K562 (cell line): ENCODE measurements around the gene MAP3K7. TPM values are rescaled to one million over a fixed set of nuclear protein-coding genes. Genes with fewer than 3 reads are reported as not detected.

ENCODE experiments used
- ETS2 ChIP-seq: IDR thresholded peaks from 2 replicates; pipeline ENCODE4 v1.6.1; 2016; ENCODE audit warnings: borderline replicate concordance, missing genetic modification characterization, mild to moderate bottlenecking, moderate library complexity, missing compliant biosample characterization; ENCODE audit not compliant: poor library complexity, severe bottlenecking
- ETV5 ChIP-seq: sonication (generic); formaldehyde crosslinking; IDR thresholded peaks from 2 replicates; pipeline ENCODE4 v1.4.0; 2020; ENCODE audit warnings: low read depth, mild to moderate bottlenecking, missing genetic modification reagents
- FOXM1 ChIP-seq, 2 experiments: fragments of 450-650 bp in 1 of 2; sonication (generic) in 1 of 2; formaldehyde crosslinking in 1 of 2; IDR thresholded peaks; 2 replicates each; pipeline versions ENCODE4 v1.6.1 to v1.9.0; 2017 to 2022; ENCODE audit warnings: low read depth in 2 of 2, mild to moderate bottlenecking in 2 of 2, missing genetic modification reagents in 1 of 2, moderate library complexity in 1 of 2
- JUN ChIP-seq, 2 experiments: sonication (generic) in 1 of 2; formaldehyde crosslinking in 1 of 2; IDR thresholded peaks; 2 replicates each; pipeline versions ENCODE4 v1.6.1 to v1.8.0; 2012 to 2022; ENCODE audit warnings: borderline replicate concordance in 2 of 2, mild to moderate bottlenecking in 2 of 2, improper control_type of control experiment in 1 of 2, low read depth in 1 of 2, low read length in 1 of 2, missing genetic modification reagents in 1 of 2
- MCM7 ChIP-seq, 2 experiments: fragments of 450-650 bp; IDR thresholded peaks; 2 replicates each; pipeline ENCODE4 v1.6.1; 2016 to 2018
- PHF20 ChIP-seq: fragments of 450-650 bp; IDR thresholded peaks from 2 replicates; pipeline ENCODE4 v1.6.1; 2018; ENCODE audit not compliant: partially characterized antibody
- RAD21 ChIP-seq, 2 experiments: fragments of 250-450 bp in 1 of 2; fragments of 450-650 bp in 1 of 2; sonication (Bioruptor Pico) in 1 of 2; formaldehyde crosslinking in 1 of 2; IDR thresholded peaks in 1 of 2; conservative IDR thresholded peaks in 1 of 2; 2 replicates each; pipeline versions ENCODE4 v1.4.0 to v1.8.0; 2020 to 2022; ENCODE audit warnings: mild to moderate bottlenecking in 2 of 2, moderate library complexity in 1 of 2
- RHOXF2B ChIP-seq: fragments of 250-450 bp; sonication (Bioruptor Pico); conservative IDR thresholded peaks from 2 replicates; pipeline ENCODE4 v1.5.1; 2021
- SMAD2 ChIP-seq: fragments of 150-350 bp; IDR thresholded peaks from 2 replicates; pipeline ENCODE4 v1.6.1; 2014; ENCODE audit warnings: low read depth, mild to moderate bottlenecking, low read length
- TGIF2 ChIP-seq: sonication (generic); formaldehyde crosslinking; IDR thresholded peaks from 2 replicates; pipeline ENCODE4 v1.8.1; 2022; ENCODE audit warnings: mild to moderate bottlenecking, missing genetic modification reagents, moderate library complexity
- THRAP3 ChIP-seq: fragments of 450-650 bp; IDR thresholded peaks from 2 replicates; pipeline ENCODE4 v1.6.1; 2016; ENCODE audit warnings: mild to moderate bottlenecking, inconsistent platforms, borderline replicate concordance
- YY1 ChIP-seq, 3 experiments: IDR thresholded peaks; 2 replicates each; pipeline ENCODE4 v1.6.1; 2011; ENCODE audit warnings: low read length in 2 of 3, mild to moderate bottlenecking in 2 of 3, moderate library complexity in 2 of 3, borderline replicate concordance in 1 of 3, control low read depth in 1 of 3, low read depth in 1 of 3; ENCODE audit not compliant: insufficient read depth in 3 of 3, insufficient replicate concordance in 2 of 3, control insufficient read depth in 1 of 3, insufficient read length in 1 of 3; ENCODE audit errors: extremely low read depth in 1 of 3
- ZNF12 ChIP-seq: sonication (generic); formaldehyde crosslinking; IDR thresholded peaks from 2 replicates; pipeline ENCODE4 v1.4.0; 2020; ENCODE audit warnings: mild to moderate bottlenecking, missing genetic modification reagents
- ZNF143 ChIP-seq: sonication (generic); formaldehyde crosslinking; IDR thresholded peaks from 2 replicates; pipeline ENCODE4 v1.9.0; 2022; ENCODE audit warnings: mild to moderate bottlenecking, missing genetic modification reagents
- ZNF384 ChIP-seq: IDR thresholded peaks from 2 replicates; pipeline ENCODE4 v1.6.1; 2012; ENCODE audit warnings: low read depth, low read length, improper control_type of control experiment
- polyA plus RNA-seq, 8 experiments: library from polyadenylated mRNA; depleted of rRNA in 4 of 8; stranded (reverse) in 5 of 8; unstranded in 3 of 8; fragments of >200 nt; fragmentation: Nextera tagmentation in 2 of 8; fragmentation: Illumina TruSeq in 1 of 8; extraction: Ambion mirVana in 2 of 8; extraction: Trizol in 1 of 8; gene quantifications; 2 replicates each; pipeline versions ENCODE4 v1.2.1 to v1.2.3, GENCODE V29; 2011 to 2014; ENCODE audit warnings: inconsistent platforms in 1 of 8, missing spikeins in 1 of 8
- total RNA-seq, 7 experiments: library from RNA; depleted of rRNA in 6 of 7; stranded (reverse); fragments of >200 nt in 6 of 7; fragmentation: Illumina TruSeq in 2 of 7; extraction: Trizol in 2 of 7; gene quantifications; 2 replicates each; pipeline versions ENCODE4 v1.2.1 to v1.2.3, GENCODE V29; 2011 to 2021; ENCODE audit warnings: low replicate concordance in 1 of 7
- TF ChIP-seq, protein P1 (sequence below): sonication (generic); formaldehyde crosslinking; IDR thresholded peaks from 2 replicates; pipeline ENCODE4 v1.8.0; 2022; ENCODE audit warnings: missing genetic modification reagents, mild to moderate bottlenecking, moderate library complexity, borderline replicate concordance
- TF ChIP-seq, protein P2 (sequence below): fragments of 450-650 bp; IDR thresholded peaks from one replicate; pipeline ENCODE4 v1.6.1; 2018; ENCODE audit warnings: mild to moderate bottlenecking, moderate library complexity; ENCODE audit not compliant: partially characterized antibody
- TF ChIP-seq, protein P3 (sequence below): fragments of 450-650 bp; IDR thresholded peaks from 2 replicates; pipeline ENCODE4 v1.6.1; 2018; ENCODE audit not compliant: partially characterized antibody
- TF ChIP-seq, protein P4 (sequence below), 2 experiments: fragments of 450-650 bp in 1 of 2; sonication (generic) in 1 of 2; formaldehyde crosslinking in 1 of 2; IDR thresholded peaks in 1 of 2; conservative IDR thresholded peaks in 1 of 2; 2 replicates each; pipeline versions ENCODE4 v1.6.1 to v1.8.1; 2016 to 2023; ENCODE audit warnings: mild to moderate bottlenecking in 2 of 2, moderate library complexity in 2 of 2, inconsistent platforms in 1 of 2, missing genetic modification reagents in 1 of 2

The MAP3K7 gene
- total and polyA plus RNA-seq, 9 of the 15 experiments (the other 6 are each of a cell fraction or from before 2014, with no cell fraction given): 13.4 to 60.9 (median 34.8) TPM

DNA sequence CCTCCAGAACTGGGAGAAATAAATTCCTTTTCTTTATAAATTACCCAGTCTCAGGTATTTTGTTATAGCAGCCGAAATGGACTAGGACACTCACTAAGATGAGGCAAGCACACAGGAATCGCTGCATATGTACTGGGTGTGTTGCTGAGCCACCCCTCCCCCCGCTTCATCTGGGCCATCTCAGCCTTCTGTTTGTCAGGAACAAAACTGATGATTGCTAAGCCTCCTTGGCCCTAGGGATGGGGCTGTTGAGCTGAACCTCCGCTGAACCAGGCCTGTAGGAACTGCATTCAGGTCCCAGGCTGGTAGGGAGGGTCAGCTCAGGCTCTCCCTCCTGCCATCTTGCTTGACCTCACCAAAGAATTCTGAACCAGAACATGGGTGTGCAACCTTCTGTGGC, 108.6 kb downstream of the MAP3K7 start (continued):
- TF ChIP-seq, protein P1, sequence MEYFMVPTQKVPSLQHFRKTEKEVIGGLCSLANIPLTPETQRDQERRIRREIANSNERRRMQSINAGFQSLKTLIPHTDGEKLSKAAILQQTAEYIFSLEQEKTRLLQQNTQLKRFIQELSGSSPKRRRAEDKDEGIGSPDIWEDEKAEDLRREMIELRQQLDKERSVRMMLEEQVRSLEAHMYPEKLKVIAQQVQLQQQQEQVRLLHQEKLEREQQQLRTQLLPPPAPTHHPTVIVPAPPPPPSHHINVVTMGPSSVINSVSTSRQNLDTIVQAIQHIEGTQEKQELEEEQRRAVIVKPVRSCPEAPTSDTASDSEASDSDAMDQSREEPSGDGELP (CRISPR knock-in tag): peak; percentile 20; the same call in 1 of the 2 replicates
- TF ChIP-seq ETV5 (CRISPR knock-in tag) (no peak), JUN (IDR thresholded peaks at IDR 0.05; ENCODE audit: borderline replicate concordance, low read depth, low read length) (0 out of 2 replicates have a peak, but pooled peaks have one; percentile 10), JUN (CRISPR knock-in tag; IDR thresholded peaks at IDR 0.05; ENCODE audit: borderline replicate concordance) (no peak), FOXM1 (IDR thresholded peaks at IDR 0.05; ENCODE audit: low read depth) (no peak), FOXM1 (CRISPR knock-in tag; IDR thresholded peaks at IDR 0.05; ENCODE audit: low read depth) (no peak), ETS2 (tag) (no peak), RHOXF2B (CRISPR knock-in tag) (no peak), PHF20 (no peak), ZNF143 (CRISPR knock-in tag) (no peak), TGIF2 (CRISPR knock-in tag) (no peak), THRAP3 (no peak), SMAD2 (no peak), ZNF384 (no peak), RAD21 (CRISPR knock-in tag; conservative IDR thresholded peaks at IDR 0.05 in 1 of 2, IDR thresholded peaks at IDR 0.05 in 1 of 2) (peak in 1 of 2 experiments; percentile 54; a peak in 2 of 4 replicates), ZNF12 (peak; percentile 96), YY1 (IDR thresholded peaks at IDR 0.05; ENCODE audit: borderline replicate concordance in 1 of 3, control insufficient read depth in 1 of 3, extremely low read depth in 1 of 3, insufficient read depth in 3 of 3, insufficient read length in 1 of 3, insufficient replicate concordance in 2 of 3, low read depth in 1 of 3, low read length in 2 of 3) (peak in 1 of 3 experiments; percentile 25), MCM7 (IDR thresholded peaks at IDR 0.05) (no peak)
- TF ChIP-seq, protein P2, sequence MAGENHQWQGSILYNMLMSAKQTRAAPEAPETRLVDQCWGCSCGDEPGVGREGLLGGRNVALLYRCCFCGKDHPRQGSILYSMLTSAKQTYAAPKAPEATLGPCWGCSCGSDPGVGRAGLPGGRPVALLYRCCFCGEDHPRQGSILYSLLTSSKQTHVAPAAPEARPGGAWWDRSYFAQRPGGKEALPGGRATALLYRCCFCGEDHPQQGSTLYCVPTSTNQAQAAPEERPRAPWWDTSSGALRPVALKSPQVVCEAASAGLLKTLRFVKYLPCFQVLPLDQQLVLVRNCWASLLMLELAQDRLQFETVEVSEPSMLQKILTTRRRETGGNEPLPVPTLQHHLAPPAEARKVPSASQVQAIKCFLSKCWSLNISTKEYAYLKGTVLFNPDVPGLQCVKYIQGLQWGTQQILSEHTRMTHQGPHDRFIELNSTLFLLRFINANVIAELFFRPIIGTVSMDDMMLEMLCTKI: no peak
- TF ChIP-seq, protein P3, sequence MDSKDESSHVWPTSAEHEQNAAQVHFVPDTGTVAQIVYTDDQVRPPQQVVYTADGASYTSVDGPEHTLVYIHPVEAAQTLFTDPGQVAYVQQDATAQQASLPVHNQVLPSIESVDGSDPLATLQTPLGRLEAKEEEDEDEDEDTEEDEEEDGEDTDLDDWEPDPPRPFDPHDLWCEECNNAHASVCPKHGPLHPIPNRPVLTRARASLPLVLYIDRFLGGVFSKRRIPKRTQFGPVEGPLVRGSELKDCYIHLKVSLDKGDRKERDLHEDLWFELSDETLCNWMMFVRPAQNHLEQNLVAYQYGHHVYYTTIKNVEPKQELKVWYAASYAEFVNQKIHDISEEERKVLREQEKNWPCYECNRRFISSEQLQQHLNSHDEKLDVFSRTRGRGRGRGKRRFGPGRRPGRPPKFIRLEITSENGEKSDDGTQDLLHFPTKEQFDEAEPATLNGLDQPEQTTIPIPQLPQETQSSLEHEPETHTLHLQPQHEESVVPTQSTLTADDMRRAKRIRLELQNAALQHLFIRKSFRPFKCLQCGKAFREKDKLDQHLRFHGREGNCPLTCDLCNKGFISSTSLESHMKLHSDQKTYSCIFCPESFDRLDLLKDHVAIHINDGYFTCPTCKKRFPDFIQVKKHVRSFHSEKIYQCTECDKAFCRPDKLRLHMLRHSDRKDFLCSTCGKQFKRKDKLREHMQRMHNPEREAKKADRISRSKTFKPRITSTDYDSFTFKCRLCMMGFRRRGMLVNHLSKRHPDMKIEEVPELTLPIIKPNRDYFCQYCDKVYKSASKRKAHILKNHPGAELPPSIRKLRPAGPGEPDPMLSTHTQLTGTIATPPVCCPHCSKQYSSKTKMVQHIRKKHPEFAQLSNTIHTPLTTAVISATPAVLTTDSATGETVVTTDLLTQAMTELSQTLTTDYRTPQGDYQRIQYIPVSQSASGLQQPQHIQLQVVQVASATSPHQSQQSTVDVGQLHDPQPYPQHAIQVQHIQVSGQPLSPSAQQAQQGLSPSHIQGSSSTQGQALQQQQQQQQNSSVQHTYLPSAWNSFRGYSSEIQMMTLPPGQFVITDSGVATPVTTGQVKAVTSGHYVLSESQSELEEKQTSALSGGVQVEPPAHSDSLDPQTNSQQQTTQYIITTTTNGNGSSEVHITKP: no peak
- TF ChIP-seq, protein P4, sequence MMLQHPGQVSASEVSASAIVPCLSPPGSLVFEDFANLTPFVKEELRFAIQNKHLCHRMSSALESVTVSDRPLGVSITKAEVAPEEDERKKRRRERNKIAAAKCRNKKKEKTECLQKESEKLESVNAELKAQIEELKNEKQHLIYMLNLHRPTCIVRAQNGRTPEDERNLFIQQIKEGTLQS (IDR thresholded peaks at IDR 0.05): peak; percentile 14; the same call in 1 of the 2 replicates
- TF ChIP-seq, protein P4 (CRISPR knock-in tag; conservative IDR thresholded peaks at IDR 0.05): no peak
